Fibroblast of pulmonary artery (primary cell): ENCODE measurements around the gene NHLRC3.
"Not testable (repeated sequence)": the region's sequence is repeated elsewhere in the genome, so short reads cannot be mapped to it uniquely, and the experiment has no call there.

Source experiments
- DNase-seq: peaks from one replicate; pipeline ENCODE4 v3.0.0-alpha.2; 2010; ENCODE audit warnings: low read depth
- H3K4me3 ChIP-seq: replicated peaks from 2 replicates; pipeline ENCODE4 v1.5.1; 2011; ENCODE audit warnings: low read depth, mild to moderate bottlenecking, control low read depth, low read length, moderate library complexity
- TF ChIP-seq, protein P1 (sequence below): IDR thresholded peaks from 2 replicates; pipeline ENCODE4 v1.5.1; 2011; ENCODE audit warnings: mild to moderate bottlenecking, control low read depth, low read length, inconsistent platforms; ENCODE audit errors: missing control alignments

NHLRC3 gene

DNA sequence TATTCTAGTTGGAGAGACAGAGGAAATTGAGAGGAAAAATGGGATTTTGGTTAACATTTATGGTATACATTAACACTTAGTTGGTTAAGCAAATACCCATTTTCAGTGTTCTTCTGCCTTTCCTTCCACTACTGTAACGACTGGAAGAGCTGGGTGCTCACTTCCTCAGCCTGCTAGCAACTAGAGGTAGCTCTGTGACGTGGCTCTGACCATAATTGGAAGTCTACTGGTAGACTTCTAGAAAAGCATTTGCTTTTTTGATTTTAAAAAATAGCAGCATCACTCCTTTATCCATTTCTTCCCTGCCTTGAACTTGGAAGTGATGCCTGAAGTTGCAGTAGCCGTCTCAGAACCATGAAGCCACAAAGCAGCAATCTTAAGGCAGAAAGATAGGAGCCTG lies 15.9 kb downstream of the NHLRC3 start:
- TF ChIP-seq, protein P1, sequence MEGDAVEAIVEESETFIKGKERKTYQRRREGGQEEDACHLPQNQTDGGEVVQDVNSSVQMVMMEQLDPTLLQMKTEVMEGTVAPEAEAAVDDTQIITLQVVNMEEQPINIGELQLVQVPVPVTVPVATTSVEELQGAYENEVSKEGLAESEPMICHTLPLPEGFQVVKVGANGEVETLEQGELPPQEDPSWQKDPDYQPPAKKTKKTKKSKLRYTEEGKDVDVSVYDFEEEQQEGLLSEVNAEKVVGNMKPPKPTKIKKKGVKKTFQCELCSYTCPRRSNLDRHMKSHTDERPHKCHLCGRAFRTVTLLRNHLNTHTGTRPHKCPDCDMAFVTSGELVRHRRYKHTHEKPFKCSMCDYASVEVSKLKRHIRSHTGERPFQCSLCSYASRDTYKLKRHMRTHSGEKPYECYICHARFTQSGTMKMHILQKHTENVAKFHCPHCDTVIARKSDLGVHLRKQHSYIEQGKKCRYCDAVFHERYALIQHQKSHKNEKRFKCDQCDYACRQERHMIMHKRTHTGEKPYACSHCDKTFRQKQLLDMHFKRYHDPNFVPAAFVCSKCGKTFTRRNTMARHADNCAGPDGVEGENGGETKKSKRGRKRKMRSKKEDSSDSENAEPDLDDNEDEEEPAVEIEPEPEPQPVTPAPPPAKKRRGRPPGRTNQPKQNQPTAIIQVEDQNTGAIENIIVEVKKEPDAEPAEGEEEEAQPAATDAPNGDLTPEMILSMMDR: no peak

DNA sequence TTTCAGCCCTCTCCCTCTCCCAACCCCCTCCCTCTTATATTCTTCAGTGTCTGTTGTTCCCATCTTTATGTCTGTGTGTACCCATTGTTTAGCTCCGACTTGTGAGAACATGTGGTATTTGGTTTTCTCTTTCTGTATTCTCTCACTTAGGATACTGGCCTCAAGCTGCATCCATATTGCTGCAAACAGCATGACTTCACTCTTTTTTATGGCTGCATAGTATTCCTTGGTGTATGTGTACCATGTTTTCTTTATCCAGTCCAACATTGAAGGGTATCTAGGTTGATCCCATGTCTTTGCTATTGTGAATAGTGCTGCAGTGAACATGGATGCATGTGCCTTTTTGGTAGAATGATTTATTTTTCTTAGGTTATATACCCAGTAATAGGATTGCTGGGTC lies 17.8 kb downstream of the NHLRC3 start:
- DNase-seq: no peak
- H3K4me3 ChIP-seq: no peak overlapping the region
- TF ChIP-seq, protein P1: no peak

More for the DNA sequence above, 15.9 kb downstream of the NHLRC3 start:
- no peak overlapping the region for H3K4me3 ChIP-seq
- no peak for DNase-seq

DNA sequence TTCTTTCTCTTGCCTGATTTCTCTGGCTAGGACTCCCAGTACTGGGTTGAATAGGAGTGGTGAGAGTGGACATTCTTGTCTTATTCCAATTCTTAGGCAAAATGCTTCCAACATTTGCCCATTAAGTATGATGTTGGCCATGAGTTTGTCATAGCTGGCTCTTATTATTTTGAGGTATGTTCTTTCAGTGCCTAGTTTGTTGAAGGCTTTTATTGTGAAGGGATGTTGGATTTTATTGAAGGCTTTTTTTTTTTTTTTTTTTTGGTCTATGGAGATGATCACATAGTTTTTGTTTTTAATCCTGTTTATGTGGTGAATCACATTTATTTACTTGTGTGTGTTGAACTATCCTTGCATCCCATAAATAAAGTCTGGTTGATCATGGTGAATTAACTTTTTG lies 19.8 kb downstream of the NHLRC3 start:
- DNase-seq: no peak
- TF ChIP-seq, protein P1: no peak
- no peak overlapping the region for H3K4me3 ChIP-seq

DNA sequence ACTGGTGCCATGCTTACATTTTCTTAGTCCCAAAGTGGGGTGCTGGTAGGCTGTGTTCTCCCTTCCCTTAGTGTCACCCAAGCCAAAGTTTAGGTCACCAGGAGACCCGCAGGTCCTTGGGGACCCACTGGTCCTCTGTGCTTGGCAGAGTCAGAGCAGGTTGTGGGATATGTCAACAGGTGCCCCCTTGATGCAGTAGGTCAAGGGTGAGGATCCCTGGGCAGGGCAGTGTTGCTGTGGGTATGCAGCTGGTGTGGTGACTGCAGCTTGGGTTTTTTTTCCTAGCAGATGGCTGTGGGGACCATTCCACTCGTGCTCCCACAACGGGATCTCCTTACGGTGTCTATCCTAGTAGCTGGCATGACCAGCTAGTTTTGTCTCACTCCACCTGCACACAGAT lies 23.7 kb downstream of the NHLRC3 start:
- no peak for DNase-seq
- no peak overlapping the region for H3K4me3 ChIP-seq
- TF ChIP-seq, protein P1: no peak

DNA sequence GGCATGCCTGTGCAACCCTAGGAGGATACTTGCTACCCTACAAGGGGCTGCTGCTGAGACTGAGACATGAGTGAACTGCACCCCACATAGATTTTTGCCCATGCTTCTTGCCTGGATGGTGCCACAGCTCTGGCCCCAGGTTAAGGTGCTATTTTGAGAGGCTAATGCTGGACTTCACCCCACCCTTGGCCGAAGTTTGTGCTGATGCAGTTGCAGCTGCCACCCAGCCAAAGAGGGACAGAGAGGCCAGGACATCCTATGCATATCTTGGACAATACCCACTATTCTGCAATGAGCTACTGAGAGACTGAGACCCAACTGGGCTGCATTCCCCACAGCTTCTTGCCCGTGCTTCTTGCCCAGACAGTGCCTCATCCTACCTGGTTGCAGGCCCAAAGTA lies 34.6 kb downstream of the NHLRC3 start:
- DNase-seq: no peak
- H3K4me3 ChIP-seq: no peak overlapping the region
- TF ChIP-seq, protein P1: no peak

DNA sequence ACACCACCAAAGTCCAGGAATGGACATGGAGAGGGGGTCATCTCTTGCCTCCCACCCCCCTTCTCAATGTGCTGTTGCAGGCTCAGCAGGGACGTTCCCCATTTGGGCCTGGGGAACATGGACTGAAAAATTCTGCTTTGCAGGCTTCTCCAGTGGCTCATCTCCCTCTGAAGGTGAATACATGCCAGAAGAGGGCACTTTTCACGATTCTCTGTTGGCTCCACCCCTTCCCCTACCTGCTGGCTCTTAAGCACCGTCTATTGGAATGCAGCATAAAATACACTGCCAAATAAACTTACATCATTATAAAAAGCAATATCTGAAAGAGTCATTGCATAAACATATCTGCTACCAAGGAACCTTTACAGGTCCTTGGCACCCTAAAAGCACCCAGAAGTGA lies 35.7 kb downstream of the NHLRC3 start:
- no peak for DNase-seq
- TF ChIP-seq, protein P1: no peak
- no peak overlapping the region for H3K4me3 ChIP-seq

DNA sequence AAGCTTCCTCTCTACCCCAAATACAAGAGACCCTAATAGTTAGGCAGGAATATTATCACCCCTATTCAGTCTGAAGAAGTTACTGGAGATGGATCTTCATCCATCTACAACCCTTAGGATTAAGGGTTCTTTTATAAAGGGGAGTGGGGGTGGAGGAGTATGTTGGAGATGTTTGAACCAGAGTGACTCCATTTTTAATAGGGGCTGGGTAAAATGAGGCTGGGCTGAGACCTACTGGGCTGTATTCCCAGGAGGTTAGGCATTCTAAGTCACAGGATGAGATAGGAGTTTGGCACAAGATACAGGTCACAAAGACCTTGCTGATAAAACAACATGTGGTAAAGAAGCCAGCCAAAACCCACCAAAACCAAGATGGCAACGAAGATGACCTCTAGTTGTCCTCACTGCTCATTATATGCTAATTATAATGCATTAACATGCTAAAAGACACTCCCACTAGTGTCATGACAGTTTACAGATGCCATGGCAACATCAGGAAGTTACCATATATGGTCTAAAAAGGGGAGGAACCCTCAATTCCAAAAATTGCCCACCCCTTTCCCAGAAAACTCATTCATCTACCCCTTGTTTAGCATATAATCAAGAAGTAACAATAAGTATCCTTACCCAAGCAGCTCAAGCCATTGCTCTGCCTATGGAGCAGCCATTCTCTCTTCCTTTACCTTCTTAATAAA lies 48.1 kb downstream of the NHLRC3 start:
- not testable (repeated sequence) for DNase-seq, H3K4me3 ChIP-seq
